NK-92 (cell line): ENCODE results near the gene CYS1.
"Not testable (repeated sequence)": the region's sequence is repeated elsewhere in the genome, so short reads cannot be mapped to it uniquely, and the experiment has no call there.

ENCODE experiments used
- DNase-seq: peaks from one replicate; lab custom pipeline; 2025; ENCODE audit not compliant: unreplicated experiment; lab: John Stamatoyannopoulos, UW

Gene CYS1

DNA sequence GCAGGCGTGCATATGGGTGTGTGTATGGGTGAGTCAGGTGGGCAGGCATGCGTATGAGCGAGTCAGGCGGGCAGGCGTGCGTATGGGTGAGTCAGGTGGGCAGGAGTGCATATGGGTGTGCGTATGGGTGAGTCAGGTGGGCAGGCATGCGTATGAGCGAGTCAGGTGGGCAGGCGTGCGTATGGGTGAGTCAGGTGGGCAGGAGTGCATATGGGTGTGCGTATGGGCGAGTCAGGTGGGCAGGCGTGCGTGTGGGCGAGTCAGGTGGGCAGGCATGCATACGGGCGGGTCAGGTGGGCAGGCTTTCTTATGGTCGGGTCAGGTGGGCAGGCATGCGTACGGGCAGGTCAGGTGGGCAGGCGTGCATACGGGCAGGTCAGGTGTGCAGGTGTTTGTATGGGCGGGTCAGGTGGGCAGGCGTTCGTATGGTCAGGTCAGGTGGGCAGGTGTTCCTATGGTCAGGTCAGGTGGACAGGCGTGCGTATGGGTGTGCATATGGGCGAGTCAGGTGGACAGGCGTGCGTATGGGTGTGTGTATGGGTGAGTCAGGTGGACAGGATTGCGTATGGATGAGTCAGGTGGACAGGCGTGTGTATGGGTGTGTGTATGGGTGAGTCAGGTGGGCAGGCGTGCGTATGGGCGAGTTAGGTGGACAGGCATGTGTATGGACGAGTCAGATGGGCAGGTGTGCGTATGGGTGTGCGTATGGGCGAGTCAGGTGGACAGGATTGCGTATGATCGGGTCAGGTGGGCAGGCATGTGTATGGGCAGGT lies 65.6 kb downstream of the CYS1 start:
- DNase-seq, result no peak

DNA sequence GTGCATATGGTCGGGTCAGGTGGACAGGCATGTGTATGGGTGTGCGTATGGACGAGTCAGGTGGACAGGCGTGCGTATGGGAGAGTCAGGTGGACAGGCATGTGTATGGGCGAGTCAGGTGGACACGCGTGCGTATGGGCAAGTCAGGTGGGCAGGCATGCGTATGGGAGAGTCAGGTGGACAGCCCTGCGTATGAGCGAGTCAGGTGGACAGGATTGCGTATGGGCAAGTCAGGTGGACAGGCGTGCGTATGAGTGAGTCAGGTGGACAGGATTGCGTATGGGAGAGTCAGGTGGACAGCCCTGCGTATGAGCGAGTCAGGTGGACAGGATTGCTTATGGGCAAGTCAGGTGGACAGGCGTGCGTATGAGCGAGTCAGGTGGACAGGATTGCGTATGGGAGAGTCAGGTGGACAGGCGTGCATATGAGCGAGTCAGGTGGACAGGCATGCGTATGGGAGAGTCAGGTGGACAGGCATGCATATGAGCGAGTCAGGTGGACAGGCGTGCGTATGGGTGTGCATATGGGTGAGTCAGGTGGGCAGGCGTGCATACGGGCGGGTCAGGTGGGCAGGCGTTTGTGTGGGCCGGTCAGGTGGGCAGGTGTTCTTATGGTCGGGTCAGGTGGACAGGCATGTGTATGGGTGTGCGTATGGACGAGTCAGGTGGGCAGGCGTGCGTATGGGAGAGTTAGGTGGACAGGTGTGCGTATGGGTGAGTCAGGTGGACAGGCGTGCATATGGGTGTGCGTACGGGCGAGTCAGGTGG lies 66.4 kb downstream of the CYS1 start:
- not testable (repeated sequence) for DNase-seq

DNA sequence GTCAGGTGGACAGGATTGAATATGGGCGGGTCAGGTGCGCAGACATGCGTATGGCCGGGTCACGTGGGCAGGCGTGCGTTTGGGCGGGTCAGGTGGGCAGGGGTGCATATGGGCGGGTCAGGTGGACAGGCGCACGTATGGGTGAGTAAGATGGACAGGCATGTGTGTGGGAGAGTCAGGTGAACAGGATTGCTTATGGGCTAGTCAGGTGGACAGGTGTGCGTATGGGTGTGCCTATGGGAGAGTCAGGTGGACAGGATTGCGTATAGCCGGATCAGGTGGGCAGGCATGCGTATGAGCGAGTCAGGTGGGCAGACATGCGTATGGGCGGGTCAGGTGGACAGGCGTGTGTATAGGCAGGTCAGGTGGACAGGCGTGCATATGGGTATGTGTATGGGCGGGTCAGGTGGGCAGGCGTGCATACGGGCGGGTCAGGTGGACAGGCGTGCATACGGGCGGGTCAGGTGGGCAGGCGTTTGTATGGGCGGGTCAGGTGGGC lies 67.2 kb downstream of the CYS1 start:
- DNase-seq, result no peak

DNA sequence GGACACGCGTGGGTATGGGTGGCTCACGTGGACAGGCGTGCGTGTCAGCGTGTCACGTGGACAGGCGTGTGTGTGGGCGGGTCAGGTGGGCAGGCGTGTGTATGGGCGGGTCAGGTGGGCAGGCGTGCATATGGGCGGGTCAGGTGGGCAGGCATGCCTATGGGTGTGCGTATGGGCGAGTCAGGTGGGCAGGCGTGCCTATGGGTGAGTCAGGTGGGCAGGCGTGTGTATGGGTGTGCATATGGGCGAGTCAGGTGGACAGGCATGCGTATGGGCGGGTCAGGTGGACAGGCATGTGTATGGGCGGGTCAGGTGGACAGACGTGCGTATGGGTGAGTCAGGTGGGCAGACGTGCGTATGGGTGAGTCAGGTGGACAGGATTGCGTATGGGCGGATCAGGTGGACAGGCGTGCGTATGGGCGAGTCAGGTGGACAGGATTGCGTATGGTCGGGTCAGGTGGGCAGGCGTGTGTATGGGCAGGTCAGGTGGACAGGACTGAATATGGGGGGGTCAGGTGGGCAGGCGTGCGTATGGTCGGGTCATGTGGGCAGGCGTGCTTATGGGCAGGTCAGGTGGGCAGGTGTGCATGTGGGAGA lies 67.7 kb downstream of the CYS1 start:
- DNase-seq, result not testable (repeated sequence)

- DNase-seq, result not testable (repeated sequence)
Measured at GRCh38 chr2:10011606-10012325, 68.4 kb downstream of the CYS1 start.

DNA sequence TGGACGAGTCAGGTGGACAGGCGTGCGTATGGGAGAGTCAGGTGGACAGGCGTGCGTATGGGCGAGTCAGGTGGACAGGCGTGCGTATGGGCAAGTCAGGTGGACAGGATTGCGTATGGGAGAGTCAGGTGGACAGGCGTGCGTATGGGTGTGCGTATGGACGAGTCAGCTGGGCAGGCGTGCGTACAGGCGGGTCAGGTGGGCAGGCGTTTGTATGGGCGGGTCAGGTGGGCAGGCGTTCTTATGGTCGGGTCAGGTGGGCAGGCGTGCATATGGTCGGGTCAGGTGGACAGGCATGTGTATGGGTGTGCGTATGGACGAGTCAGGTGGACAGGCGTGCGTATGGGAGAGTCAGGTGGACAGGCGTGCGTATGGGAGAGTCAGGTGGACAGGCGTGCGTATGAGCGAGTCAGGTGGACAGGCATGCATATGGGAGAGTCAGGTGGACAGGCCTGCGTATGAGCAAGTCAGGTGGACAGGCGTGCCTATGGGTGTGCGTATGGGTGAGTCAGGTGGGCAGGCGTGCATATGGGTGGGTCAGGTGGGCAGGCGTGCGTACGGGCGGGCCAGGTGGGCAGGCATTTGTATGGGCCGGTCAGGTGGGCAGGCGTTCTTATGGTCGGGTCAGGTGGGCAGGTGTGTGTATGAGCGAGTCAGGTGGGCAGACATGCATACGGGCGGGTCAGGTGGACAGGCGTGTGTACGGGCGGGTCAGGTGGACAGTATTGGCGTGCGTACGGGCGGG lies 69.2 kb downstream of the CYS1 start:
- not testable (repeated sequence) for DNase-seq

DNA sequence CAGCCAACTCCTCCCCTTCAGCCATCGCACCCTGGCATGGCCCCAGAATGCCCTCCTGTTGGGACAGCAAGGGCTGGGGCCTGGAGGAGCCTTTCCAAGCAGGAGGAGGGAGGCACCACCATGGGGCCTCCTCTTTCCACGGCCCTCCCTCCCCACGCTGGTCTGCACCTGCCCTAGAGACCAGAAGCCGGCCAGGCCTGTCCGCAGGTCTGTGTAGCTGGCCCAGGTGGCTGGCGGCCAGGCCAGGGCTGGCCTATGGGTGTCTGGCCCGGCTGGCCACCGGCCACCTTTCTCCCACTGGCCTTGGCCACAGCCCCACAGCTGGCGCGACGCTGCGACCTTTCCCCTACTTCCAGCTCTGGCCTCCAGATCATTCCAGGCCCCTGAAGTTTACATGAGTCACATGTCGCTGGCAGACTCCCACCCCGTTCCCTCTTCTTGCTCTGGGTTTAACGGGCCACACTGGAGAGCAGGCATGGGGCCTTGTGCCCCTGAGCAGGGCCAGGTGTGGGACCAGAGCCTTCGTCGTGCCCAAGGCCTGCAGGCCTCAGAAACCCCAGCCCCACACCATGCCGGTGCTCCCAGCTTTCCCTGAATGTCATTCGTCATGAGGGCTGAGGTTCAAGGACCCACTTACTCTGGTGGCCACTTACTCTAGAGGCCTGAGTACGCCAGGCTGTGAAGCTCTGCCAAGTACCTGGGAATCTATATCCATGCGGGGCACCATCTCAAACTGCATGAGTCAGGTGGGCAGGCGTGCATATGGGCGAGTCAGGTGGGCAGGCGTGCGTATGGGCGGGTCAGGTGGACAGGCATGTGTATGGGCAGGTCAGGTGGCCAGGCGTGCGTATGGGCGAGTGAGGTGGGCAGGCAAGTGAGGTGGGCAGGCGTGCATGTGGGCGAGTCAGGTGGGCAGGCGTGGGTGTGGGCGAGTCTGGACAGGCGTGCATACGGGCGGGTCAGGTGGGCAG lies 70.1 kb downstream of the CYS1 start:
- DNase-seq, result no peak

DNA sequence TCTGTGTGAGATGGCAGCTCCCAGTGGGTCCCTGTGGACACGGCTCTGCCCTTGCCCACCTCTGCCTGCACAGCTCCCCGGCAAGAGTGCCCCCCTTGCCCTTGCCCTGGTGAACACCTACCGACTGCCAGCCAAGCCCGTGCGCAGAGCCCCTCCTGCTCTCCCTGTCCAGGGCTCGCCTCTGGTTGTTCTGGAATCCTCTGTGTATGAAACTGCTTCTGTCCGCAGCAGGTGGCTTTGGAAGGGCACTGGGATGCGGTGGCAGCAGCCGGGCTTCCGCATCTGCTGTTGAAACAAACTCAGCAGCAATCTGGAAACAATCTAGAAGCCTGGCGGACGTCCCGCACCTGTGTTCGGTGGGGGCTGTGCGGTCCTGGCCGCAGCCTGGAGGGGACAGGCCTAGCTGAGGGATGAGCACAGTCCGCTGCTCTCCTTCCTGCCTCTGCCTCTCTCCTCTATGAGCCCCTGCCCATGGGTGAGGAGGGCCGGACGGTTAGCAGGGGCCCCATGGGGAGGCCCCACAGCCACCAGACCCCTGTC lies 70.9 kb downstream of the CYS1 start:
- DNase-seq, result no peak

- DNase-seq, result no peak
Measured at GRCh38 chr2:10008809-10009176, 71.4 kb downstream of the CYS1 start.

DNA sequence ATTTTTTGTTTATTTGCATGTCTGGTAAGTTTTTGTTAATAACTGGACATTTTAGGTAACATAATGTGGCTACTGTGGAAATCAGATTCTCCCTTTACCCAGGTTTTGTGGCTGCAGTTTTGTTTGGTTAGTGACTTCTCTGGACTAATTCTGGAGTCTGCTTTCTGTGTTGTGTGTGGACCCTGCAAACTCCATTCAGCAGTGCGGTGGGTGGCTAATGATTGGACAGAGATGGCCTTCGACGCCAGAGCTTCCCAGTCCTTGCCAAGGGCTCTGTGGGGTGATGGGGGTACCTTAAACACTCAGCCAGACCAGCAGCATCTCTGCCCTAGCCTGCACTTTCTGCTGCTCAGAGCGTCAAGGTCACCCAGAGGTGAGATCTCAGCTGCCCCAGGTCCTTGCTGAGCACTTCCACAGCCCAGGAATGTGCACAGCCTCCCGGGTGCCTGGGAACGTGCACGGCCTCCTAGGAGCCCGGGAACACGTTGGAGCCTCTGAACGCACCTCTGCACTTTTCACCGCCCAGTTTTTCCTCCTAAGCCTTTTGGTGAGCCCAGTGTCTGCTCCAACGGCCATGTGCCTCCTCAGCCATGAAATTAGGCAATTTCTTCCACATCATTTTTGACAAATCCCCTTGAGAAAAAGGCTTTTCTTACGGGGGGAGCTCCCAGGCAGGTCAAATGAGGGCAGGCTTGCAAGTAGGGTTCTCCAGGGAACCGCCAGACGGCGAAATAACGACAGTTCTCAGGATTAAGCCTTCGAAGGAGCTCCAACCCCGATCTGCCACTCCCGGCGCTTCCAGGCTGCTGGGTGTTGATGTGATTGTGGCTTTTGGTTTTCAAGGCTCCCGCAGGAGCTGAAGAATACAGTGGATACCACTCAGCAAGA lies 72.0 kb downstream of the CYS1 start:
- no peak for DNase-seq

DNA sequence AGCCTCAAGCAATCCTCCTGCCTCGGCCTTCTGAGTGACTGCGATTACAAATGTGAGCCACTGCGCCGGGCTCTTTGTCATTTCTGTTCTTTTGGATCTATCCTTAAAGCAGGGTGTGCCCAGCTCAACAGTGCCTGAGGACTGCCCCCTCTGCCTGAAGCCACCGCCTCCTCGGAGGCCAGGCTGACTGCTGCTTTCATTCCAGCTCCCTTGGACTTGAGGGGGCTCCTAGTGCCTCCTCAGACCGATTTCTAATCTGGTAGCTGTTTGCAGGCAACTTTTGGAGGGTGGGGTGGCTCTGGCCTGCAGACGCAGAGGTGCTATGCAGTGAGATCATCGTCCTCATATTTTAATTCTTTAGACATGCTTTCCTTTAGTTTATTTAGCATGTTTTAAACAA lies 72.8 kb downstream of the CYS1 start:
- DNase-seq, result no peak
